ENCODE measurements around the gene AIFM3. TPM values are rescaled to one million over a fixed set of nuclear protein-coding genes. Genes with fewer than 3 reads are reported as not detected.

Gene AIFM3
- total and polyA plus RNA-seq, 7 donors: 0.66 to 105 (median 1.9) TPM

DNA sequence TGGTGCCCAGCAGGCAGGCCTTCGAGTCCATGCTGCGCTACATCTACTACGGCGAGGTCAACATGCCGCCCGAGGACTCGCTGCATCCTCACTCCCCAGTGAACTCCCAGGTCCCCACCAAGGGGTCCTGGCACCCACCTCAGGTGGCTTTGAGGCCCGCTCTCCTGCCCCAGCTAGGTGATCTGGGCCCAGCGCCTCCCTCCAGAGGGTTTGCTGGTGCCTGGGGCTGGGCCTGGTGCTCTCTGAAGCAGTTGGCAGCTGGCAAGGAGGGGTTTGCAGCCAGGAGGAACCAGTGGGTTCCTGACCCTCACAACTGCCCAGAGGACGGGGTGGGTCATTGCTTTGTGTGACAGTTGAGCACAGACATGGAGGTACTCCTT lies 29.0 kb downstream of the AIFM3 start:
- Histone ChIP-seq H3K4me1 (peaks cover 0 to 19% (median 17%) of the 10 kb centered on the region in 4 donors), H3K4me3 (no peak overlapping the region), H3K27ac (no peak overlapping the region), H3K36me3 (peaks cover 30 to 91% (median 40%) of the 10 kb centered on the region in 4 donors), H3K27me3 (no peaks in the 10 kb centered on the region), H3K9me3 (no peaks in the 10 kb centered on the region)
- TF ChIP-seq POLR2AphosphoS5 (IDR thresholded peaks at IDR 0.05) (no peak), POLR2A (IDR thresholded peaks at IDR 0.05) (no peak)
- no peak for DNase-seq
- WGBS, 2 donors: 95% methylated on average over 10 of the region's 10 CpGs
- intact Hi-C loops (cut with DNase I): no loop called here

- Histone ChIP-seq H3K9me3 (no peaks in the 10 kb centered on the region), H3K36me3 (peaks cover 24 to 83% (median 35%) of the 10 kb centered on the region in 4 donors), H3K4me1 (peaks cover 0 to 24% (median 20%) of the 10 kb centered on the region in 4 donors), H3K27ac (no peak overlapping the region), H3K4me3 (no peak overlapping the region), H3K27me3 (no peaks in the 10 kb centered on the region)
- DNase-seq: no peak
- no peak for TF ChIP-seq EP300 (IDR thresholded peaks at IDR 0.05)
- no peak for TF ChIP-seq POLR2A (IDR thresholded peaks at IDR 0.05)
- TF ChIP-seq POLR2AphosphoS5 (IDR thresholded peaks at IDR 0.05): no peak
- no peak for TF ChIP-seq CTCF (IDR thresholded peaks at IDR 0.05)
- intact Hi-C loops (cut with DNase I): no loop called here
- 91 to 93% methylated on average over 27 of the region's 27 CpGs for WGBS, 2 donors
These were observed 29.8 kb downstream of the AIFM3 start for GRCh38 chr22:20996598-20997535.

DNA sequence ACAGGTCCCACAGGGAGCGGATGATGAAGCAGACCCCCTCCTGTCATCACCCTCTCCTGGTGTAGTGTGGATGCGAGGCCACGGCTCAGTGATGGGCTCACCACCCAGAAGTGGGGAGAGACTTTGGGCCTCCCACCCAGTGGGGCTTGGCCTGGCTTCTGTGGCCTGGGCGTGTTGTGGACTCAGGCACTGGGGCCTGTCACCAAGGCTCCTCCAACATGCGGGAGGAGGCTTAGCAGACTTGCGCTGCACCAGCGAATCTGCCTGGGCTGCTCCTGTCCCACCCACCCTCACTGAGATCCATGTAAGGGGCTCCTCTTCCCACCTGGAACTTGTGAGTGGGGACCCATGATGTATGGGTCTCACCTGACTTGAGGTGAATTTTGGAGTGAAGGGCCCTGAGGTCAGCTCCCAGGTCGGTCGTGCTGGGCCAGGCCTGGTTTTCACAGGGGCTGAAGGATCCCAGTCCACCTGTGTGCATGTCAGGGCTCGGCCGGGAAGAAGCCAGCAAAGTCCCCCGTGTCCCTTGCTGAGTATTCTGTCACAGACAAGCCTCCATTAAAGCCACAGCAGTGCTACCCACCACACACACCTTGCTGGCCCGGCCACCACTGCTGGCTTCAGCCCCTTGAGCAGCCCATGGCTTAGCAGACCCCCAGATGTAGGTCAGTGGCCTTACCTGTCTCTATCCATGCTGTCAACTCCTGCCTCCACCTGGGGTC lies 30.6 kb downstream of the AIFM3 start:
- H3K4me1 ChIP-seq: peaks cover 0 to 24% (median 21%) of the 10 kb centered on the region in 4 donors
- intact Hi-C loops (cut with DNase I): no loop called here
- peaks cover 15 to 74% (median 27%) of the 10 kb centered on the region in 4 donors for H3K36me3 ChIP-seq
- H3K4me3 ChIP-seq: no peak overlapping the region
- no peaks in the 10 kb centered on the region for H3K9me3 ChIP-seq
- 85 to 87% methylated on average over 13 of the region's 13 CpGs for whole genome bisulfite sequencing, 2 donors
- TF ChIP-seq POLR2A (IDR thresholded peaks at IDR 0.05) (no peak), POLR2AphosphoS5 (IDR thresholded peaks at IDR 0.05) (no peak), EP300 (IDR thresholded peaks at IDR 0.05) (no peak), CTCF (IDR thresholded peaks at IDR 0.05) (no peak)
- H3K27me3 ChIP-seq: no peaks in the 10 kb centered on the region
- H3K27ac ChIP-seq: no peak overlapping the region
- no peak for DNase-seq

- H3K4me3 ChIP-seq: no peak overlapping the region
- intact Hi-C loops (cut with DNase I): no loop called here
- no peak overlapping the region for H3K27ac ChIP-seq
- H3K4me1 ChIP-seq: peaks cover 0 to 34% (median 31%) of the 10 kb centered on the region in 4 donors
- H3K27me3 ChIP-seq: no peaks in the 10 kb centered on the region
- DNase-seq: no peak
- TF ChIP-seq CTCF (IDR thresholded peaks at IDR 0.05): no peak
- no peak for TF ChIP-seq POLR2A (IDR thresholded peaks at IDR 0.05)
- TF ChIP-seq POLR2AphosphoS5 (IDR thresholded peaks at IDR 0.05): peak in 1 of 4 donors; percentile 4
- no peak for TF ChIP-seq EP300 (IDR thresholded peaks at IDR 0.05)
- H3K9me3 ChIP-seq: no peaks in the 10 kb centered on the region
- 63 to 75% methylated on average over 7 of the region's 7 CpGs for WGBS, 2 donors
- H3K36me3 ChIP-seq: peaks cover 11 to 65% (median 20%) of the 10 kb centered on the region in 4 donors
These were observed 31.6 kb downstream of the AIFM3 start for GRCh38 chr22:20998411-20999336.
